Left hindlimb (tissue), 1 donor: ENCODE results near the gene OTOG.

ENCODE experiments used
- DNase-seq: peaks from one replicate; pipeline ENCODE4 v3.0.0-alpha.2; 2018

OTOG gene

DNA sequence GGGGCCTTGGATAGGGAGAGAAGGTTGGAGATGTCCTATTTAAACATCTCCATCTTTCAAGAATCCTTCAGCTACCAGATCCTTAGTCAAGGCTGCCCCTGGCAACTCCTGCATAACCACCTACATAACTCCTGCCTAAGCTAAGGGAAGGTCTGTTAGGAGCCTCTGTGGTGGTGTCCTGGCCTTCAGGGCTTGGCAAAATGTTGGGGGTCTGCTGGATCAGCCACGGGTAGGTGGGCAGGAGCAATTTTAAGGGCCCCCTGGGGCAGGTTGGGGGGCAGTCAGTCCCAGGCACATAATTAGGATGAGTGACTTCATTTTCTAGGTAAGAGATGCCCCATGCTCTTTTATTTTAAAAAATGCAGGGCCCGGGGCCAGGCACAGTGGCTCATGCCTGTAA is 28.7 kb upstream of the OTOG start:
- DNase-seq: no peak

DNA sequence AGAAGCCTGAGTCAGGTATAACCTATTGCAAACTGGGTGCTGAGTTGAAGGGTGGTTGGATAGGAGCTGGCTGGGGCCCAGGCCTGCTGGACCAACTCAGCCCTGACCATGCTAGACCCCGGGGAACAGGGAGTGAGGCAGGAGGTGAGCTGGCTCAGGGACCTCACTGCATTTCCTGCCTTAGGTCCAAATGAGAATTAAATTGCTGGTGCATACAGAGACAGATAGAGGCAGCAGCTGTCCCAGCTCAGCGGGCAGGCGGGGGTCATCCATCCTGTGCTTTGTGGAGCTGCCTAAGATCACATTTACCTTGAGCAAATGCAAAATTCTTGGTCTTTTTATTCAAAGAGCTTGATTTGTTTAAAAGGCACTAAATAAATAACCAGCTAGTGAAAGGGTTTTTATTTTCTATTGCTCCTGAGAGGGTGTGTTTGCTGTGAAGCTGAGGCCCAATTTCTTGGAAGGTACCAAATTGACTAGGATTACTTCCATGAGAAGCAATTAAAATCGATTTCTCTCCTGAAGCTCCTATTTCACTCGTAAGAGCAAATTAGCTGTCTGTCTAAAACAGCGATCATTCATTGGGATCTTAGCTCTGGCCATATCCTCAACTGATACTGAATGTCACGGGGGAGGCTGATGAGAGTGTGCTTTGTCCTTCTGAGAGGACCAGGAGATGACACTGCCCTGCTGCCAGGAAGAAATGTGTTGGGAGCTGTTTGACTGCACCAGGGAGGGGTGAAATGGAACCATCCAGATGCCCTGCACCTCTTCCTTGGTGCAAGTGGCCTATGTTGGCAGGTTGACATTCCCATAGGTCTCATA is 27.8 kb upstream of the OTOG start:
- no peak for DNase-seq

DNA sequence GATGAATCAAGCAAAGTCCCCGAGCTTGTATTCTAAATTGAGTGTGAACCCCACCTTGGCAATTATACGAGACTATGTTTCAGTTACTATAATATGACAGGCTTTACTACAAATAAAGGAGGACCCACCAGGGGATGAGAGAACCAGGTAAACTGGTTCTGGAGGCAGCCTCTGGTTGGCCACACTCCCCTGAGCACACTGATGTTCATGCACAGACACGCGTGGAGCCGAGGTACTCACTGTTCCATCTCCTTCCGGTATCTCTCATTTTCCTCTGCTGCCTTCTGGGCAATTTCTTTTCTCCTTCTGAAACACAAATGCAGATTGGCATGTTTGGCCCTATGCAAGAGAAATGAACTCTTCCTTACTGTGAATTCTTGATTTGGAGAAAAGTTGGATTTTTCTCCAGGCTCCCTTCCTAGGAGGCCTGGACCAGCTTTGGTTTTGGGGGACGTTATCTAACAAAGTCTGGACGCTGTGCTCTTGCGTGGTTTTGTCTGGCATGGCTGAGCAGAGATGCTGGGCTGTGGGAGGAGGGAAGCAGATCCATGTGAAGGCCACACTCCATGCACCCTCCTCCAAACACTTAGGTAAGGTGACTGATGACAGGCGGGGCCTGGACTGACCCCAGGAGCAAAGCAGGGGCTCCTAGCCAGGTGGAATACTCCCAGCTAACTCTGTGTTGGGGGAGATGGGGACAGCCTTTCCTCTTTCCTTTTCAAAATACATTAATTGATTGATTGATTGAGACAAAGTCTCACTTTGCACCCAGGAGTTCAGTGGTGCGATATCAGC is 25.8 kb upstream of the OTOG start:
- no peak for DNase-seq

DNA sequence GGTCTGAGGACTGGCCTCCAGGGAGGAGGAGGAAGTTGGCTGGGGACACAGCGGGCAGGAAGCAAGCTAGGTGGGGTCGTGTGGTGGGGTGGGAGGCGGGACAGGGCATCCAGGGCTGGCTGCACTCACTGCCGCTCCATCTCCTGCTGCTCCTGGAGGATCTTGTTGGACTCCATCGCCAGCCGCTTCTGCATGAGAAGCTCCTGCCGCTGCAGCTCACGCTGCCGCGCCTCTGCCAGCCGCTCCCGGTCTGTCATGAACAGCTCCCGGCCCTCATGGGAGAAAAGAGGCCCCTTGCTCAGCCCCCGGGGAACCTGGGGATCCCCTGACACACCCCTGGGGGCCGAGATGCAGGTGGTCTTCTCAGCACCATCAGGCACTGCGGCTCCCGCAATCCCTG is 24.4 kb upstream of the OTOG start:
- no peak for DNase-seq

DNA sequence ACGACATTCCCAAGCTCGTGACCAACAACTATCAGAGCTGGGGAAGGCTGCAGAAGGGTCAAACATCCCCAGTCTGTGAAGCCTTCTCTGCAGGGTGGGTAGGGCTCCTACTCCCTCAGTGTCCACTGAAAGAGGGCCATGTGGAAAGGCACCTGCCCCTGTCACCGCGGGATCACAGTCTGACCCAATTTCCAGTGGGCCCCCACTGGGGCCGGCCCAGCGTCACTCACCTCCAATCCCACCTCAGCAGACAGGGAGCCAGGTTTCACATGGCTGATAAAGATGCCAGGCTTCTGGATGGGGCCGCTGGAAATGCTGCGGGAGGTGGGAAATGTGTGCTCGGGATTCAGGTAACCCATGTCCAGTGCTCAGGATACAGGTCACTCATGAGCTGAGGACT is 22.8 kb upstream of the OTOG start:
- no peak for DNase-seq

DNA sequence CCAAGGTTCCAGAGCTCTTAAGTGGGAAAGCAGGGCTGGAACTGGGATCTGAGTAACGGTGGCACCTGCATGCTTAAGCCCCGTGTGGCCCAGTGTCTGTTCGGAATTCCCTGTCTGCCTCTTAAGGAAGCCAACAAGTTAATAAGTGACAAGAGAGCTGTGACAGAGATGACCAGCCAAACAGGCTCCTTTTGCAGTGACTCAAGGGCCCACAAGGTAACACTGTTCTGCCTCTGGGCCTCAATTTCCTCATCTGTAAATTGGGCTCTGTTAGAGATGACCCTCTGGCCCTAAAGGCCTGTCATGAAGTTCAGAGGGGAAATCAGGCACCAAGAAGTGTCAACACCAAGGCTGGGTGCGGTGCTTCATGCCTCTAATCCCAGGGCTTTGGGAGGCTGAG is 21.5 kb upstream of the OTOG start:
- DNase-seq: no peak

DNA sequence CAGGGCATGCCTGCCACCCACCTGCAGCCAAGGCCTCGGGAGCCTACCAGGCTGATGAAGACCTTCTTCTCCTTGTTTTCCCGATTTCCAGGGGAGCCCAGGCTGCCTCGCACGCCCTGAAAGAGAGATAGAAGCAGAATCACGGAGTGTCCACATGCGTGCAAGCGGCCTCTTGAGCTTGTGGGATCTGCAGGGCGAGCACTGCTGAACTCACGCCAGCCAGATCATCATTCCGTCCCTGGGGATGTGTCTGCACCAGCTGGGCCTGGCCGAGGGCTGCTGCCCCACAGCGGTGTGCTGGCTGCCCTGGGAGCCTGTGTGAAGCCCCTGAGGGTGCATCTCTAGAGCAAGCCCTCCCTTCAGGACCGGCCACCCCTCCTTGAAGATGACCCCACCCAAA is 20.7 kb upstream of the OTOG start:
- DNase-seq: no peak

DNA sequence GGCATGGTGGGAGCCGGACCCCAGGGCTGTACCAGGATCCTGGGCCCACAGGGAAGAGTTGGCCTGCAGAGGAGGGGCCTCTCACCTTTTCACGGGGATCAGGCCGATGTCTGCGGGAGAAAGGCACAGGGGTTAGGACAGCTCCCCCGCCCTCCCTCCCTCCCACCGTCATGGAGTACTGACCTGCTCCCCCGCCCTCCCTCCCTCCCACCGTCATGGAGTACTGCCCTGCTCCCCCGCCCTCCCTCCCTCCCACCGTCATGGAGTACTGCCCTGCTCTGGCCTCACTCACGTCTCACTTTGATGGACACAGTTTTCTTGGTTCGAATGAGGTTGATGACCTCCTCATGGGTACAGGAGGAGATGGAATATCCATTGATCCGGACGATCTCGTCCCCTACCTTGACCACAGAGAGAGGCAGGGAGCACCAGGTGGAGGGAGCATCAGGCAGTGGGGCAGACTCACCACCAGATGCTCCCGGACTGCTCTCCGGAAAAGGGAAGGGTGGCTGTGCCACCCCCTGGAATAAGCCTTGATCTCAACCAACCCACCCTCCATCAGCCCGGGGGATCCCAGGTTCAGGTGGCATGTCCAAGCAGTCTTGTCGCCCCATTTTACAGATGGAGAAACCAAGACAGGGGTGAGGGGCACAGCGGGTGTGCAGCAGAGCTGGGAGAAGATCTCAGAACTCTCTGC is 20.0 kb upstream of the OTOG start:
- no peak for DNase-seq

DNA sequence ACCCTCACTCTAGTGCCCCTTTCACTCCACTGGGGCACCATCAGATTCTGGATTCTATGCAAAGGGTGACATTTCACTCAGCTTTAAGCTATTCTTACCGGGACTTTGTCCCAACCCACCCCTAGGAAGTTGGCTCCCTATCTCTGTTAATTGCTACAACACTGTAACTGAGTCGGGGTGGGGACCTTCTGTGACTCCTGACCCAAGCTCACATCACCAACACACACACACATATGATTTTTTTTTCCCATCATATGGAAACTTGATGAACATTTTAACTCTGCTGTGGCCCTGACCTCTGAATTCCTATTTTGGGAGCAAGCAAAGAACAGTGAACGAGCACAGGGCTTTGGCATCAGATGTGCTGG is 19.4 kb upstream of the OTOG start:
- no peak for DNase-seq

DNA sequence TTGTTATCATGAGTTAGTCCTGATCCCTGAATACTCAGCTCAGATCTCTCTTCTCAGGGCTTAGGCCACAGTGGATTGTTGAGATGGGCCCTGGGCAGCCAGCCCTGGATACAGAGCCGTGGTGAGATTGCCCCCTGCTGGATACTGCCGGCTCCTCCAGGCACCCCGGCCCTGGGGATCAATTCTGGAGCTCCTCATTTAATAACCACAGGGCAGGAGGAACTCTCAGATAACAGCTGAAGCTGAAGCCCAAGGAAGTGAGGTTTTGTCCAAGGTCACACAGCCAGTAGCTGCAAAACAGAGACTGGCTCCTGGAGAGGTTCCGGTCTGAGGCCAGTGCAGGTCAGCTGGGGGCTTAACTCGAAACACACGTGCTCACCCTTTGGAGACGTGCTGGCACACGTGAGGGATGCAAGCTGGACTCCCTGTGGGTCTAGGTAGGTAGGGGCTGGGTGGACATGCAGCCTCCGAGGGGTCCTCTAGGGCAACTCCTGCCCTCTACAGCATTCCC is 18.8 kb upstream of the OTOG start:
- DNase-seq: no peak

DNA sequence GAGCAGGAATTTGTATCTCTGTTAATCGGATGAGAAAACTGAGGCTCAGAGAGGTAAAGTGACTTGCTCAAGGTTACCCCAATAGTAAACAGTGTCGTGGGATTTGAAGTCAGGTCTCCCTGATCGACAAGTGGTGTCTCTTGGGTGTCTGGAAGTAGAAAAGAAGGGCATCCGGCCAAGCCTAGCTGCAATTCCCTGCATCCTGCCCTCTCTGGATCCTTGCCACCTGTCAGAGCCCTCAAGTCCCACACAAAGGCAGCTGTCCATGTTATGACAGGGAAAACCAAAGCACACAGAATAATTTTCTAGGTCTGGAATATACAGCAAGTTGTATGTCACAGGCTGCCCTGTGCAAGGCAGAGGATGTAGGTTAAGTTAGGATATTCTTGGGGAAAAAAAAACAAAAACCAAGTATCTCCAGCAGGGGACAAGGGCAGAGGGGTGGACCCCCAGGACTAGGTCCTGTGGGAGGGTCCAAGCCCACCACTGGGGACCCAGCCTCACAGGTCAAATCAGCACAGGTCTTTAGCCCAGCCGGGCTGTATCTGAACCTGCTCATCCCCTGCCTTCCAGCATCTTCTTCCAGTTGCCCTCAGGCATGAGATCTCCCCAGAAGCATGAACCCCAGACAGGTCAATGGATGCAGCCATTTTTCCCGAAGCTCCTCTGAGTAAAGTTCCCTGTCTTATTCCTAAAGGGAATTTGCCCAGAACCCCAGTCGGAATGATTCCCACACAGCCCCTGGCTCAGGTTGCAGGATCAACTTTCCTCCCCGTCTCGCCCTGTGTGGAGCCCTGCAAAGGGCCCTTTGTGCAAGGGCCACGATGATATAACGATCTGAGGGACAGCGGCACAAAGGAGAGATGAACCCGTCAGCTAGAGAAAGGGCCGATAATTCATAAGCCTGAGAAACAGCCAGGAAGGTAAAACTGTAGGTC is 17.9 kb upstream of the OTOG start:
- DNase-seq: no peak

DNA sequence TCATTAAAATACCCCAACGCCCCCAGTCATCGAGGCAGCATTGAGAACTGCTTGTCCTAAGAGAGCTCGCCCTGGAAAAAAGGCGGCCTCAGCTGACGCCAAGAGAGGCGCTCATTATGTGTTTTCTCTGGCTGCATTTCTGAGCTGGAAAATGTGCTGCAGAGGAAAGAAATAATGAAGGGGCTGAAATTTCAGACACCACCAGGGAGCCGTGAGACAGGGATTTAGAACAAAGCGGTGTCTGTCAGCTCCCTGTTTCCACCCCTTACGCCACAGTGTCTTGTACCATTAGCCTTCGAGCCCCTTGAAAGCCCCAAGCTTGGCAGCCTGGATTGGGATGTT is 17.2 kb upstream of the OTOG start:
- peak; percentile 72 for DNase-seq

DNA sequence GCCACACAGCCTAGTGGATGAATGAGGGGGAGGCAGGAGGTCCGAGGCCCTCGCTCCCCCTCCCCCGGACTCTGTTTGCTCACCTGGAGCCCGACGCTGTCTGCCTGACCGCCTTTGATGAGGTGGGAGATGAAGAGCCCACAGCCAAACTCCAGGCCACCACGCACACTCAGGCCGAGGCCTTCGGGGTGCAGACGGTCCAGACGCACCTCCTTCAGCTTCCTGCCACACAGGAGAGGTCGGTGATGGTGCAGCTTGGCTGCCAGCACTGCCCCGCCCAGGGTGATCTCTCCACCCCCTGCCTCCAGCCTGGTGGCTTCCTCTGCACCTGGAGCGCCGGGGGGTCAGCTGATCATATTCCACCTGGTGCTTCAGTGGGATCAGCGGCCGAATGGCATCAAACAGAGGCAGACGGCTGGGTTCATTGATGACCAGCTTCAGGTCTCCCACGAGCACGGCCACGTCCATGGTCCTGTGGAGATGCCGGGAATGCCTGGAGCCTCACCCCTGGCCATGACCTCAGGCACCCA is 15.9 kb upstream of the OTOG start:
- DNase-seq: no peak

DNA sequence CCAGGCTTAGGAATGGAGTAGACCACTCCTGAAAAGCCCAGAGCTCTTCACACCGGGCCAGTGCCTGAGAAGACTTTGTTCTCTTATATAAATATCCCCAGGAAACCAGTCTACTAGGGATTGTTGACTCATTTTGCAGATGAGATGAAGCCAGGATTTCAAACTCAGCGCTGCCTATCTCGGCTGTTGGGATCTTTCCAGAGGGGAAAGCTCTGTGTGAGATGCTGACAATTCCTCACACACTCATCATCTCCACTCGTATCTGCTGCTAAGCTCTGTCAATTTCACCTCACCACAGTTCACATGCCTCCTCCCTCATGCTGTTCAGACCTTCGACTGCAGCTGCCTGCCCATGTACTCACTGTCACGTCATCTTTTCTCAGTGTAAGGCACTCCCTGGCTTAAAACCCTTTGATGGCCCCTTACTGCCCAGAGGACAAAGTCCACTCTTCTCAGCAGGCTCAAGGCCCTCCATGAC is 15.4 kb upstream of the OTOG start:
- no peak for DNase-seq

DNA sequence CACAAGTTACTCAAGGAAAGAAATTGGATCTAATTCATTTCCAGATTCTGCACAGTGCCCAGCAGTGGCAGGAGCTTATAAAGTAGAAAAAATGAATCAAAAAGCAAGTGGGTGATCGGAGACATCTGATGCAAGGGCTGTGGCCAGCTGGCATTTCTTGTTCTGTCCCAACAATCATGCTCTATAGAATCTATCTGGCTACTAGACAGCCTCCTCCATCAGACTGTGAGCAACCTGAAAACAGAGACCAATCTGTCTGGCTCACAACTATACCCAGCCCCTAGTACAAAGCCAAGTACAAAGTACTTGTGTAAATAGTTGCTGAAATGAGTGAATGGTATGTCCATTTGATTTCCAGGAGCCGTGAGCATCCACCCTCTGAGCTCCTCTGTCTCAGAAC is 14.3 kb upstream of the OTOG start:
- no peak for DNase-seq

DNA sequence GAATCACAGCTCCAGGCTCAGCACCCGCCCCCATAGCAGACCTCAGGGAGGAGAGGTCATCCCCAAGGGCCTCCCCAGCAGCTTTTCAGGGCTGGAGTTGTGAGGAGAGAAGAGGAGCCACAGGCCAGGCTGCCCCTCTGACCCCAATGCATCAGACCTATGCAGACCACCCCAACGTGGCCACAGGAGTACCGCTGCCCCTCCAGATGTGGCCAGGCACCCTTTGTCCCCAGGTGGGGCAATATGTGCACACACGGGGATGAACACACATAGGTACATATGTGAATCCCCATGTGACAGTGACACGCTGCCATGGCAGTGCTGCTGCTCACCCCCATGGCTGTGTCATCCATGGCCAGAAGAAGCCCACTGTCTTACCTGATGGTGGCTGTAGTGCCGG is 13.7 kb upstream of the OTOG start:
- no peak for DNase-seq

DNA sequence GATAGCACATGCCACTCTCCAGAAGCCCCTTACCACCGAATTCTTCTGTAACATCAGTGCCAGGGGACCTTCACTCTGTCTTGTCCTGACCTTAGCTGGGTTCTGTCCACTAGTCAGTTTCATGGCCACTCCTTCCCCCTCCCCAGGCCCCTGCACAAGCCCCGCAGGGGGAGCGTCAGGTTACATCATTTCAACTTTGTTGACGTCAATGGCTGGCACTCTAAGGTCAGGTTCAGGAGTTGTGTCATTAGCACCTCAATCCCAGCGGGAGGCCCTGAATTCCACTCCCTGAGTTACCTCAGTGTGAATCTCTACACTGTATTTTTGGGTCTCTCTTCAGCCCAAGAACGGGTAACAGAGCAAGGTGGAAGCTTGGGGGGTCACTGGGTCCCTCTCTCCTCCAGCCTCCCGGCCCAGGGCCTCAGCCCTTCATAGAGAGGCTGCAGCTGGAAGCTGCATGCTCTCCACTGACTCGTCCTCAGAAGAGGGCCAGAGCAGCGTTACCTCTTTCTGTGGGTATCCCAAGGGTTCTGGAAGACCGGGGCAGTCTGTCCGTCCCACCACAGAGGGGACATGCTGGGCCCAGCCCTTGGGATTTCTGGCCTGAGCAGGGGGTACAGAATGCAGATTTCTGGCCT is 13.2 kb upstream of the OTOG start:
- no peak for DNase-seq

DNA sequence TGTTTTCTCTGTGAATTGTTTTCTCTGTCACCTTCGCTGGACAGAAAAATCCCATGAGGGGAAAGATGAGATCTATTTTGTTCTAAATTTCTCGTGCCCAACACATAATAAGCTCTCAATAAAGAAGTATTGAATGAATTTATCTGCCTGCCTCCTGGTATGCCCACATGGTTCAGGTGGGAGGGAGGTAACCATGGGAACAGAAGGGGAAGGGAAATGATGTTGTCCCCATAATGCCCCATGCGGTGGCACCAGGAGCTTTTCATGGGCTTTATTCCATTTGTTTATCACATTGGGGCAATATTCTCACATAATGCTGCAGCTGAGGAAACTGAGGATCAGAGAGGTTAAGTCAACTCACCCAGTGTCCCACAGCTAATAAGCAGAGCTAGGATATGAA is 11.6 kb upstream of the OTOG start:
- no peak for DNase-seq

DNA sequence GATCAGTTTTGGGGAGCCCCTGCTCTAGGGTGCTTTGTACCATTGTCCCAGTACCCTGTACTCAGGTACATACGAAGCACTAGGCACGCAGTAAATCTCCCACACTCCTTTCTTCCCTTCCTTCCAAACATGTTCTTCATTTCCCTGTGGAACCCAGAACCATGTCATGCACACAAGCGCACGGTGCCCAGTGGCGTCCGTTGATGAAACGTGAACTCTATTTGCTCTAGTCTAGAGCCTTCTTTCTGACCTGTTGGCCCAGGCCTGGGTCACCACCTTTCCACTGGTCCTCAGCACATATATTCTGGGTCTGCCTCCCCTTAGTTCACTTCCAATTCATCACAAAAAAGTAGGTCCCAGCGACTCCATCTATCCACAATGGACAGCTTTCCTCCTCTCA is 9.8 kb upstream of the OTOG start:
- DNase-seq: no peak

DNA sequence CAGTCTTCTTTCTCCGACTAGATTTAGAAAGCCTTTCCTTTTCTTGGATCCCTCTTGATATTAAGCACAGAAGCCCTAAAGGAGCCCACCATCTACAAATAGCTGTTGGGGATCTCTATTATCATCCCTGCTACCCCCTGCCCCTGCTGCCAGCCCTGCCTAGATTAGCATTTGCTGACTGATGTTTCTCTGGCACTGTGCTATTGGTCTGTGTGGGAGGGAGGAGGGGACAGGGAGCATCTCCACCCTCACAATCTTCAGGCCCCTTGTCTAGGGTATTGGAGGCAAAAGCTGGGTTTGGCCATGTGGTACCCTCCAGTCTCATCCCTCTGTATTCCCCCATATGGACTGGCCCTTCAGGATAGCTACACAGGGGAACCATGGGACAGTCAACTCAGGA is 9.0 kb upstream of the OTOG start:
- no peak for DNase-seq

DNA sequence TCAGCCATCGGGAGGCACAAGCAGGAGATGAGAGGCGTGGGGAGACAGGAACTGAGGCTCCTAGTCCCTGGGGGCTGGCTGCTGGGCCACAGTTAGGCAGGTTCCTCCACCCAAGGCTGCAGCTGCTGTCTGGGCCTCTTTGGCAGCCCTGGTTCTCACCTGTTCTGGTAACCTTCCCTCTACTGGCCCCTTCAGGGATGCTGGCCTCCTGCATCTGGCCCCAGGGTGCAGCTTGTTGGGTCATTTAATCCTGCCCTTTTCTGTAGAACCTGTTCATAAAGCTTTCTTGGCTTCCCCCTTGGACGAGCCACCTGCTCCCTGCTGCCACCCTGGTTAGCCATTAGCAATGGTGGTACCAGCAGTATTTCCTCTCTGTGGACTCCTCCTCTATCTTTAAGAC is 8.3 kb upstream of the OTOG start:
- no peak for DNase-seq

DNA sequence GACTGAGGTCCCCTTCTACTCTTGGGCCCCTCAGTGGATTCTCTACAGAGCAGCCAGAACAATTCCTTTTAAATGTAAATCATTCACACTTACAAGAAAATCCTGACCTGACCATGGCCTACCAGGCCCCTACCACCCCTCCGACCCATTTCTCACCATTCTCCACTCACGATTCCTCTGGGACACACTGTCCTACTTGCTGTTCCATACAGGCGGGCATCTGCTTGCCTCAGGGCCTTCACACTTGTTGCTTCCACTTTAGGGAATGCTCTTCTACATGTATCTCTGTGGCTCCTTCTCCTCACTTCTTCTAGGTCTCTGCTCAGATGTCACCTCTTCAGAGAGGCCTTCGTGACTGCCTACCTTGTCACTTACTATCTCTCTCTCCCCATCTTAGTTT is 6.3 kb upstream of the OTOG start:
- DNase-seq: no peak
